IPS-NIHi7 (cell line): ENCODE measurements around the gene PDF.
A peak's percentile ranks its signal among the peaks of the same experiment; 100 is the strongest.
"Not testable (repeated sequence)": the region's sequence is repeated elsewhere in the genome, so short reads cannot be mapped to it uniquely, and the experiment has no call there.

Experiments used
- DNase-seq: peaks from one replicate; pipeline ENCODE4 v3.0.0; 2012; ENCODE audit warnings: mixed read lengths; ENCODE audit errors: extremely low spot score

Gene PDF, protein sequence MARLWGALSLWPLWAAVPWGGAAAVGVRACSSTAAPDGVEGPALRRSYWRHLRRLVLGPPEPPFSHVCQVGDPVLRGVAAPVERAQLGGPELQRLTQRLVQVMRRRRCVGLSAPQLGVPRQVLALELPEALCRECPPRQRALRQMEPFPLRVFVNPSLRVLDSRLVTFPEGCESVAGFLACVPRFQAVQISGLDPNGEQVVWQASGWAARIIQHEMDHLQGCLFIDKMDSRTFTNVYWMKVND

DNA sequence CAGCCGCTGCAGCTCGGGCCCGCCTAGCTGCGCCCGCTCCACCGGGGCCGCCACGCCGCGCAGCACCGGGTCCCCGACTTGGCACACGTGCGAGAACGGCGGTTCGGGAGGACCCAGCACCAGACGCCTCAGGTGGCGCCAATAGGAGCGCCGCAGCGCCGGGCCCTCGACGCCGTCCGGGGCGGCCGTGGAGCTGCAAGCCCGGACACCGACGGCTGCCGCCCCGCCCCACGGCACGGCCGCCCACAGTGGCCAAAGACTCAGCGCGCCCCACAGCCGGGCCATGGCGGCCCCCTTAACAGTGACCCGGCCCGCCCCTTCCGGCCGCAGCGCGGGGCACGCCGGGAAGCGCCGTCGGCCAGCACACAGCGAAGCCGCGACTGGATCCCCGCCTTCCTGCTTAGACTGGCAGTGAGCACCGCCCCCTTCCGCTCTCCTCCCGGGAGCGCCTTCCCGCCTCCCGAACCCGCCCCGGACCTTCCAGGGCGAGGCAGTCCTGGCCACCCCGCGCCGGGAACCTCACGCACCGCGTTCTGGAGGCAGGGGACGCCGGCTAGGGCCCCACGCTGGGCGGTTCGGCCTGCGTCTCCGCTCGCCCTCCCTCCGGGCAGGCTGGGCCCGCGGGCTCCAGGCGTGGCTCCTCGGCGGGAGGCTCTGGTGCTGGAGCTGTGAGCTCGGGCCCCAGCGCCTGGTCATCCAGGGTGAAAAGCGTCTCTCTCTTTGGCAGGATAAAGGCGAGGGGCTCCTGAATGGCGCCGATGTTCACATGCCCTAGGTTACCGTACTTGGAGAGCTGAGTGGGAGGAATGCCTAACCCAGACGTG is at the start of gene PDF:
Gene PDF (minus strand): TSS at position 303 of the 824 bp plus-strand sequence. CDS start 18 bp downstream, at position 285.
- peak; percentile 98 for DNase-seq

GRCh38 chr16:69378760-69379159 is 48.4 kb upstream of the PDF start:
- no peak for DNase-seq

- DNase-seq = no peak
These were observed 47.6 kb upstream of the PDF start for GRCh38 chr16:69378036-69378435.

- no peak for DNase-seq
These were observed 46.1 kb upstream of the PDF start for GRCh38 chr16:69376393-69377059.

GRCh38 chr16:69373019-69373418 is 42.6 kb upstream of the PDF start:
- no peak for DNase-seq

GRCh38 chr16:69371564-69371963 is 41.2 kb upstream of the PDF start:
- no peak for DNase-seq

DNA sequence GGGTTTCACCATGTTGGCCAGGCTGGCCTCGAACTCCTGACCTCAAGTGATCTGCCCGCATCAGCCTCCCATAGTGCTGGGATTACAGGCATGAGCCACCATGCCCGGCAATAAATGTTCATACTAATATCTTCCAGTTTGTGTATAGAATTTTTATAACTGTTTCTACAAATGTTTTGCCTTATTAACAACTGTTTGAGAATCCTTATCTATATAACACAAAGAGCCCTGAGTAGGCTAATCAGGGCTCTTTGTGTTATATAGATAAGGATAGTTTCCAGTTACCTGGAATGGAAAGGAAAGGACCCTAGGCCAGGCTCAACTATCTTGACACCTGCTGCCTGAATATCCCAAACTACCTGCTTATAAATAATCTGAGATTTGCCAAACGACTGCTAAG is 38.5 kb upstream of the PDF start:
- no peak for DNase-seq

- no peak for DNase-seq
These were observed 37.6 kb upstream of the PDF start for GRCh38 chr16:69367980-69368379.

- DNase-seq = no peak
These were observed 36.0 kb upstream of the PDF start for GRCh38 chr16:69366431-69366830.

- DNase-seq = no peak
These were observed 35.5 kb upstream of the PDF start for GRCh38 chr16:69365901-69366300.

- DNase-seq = no peak
These were observed 33.7 kb upstream of the PDF start for GRCh38 chr16:69364088-69364487.

DNA sequence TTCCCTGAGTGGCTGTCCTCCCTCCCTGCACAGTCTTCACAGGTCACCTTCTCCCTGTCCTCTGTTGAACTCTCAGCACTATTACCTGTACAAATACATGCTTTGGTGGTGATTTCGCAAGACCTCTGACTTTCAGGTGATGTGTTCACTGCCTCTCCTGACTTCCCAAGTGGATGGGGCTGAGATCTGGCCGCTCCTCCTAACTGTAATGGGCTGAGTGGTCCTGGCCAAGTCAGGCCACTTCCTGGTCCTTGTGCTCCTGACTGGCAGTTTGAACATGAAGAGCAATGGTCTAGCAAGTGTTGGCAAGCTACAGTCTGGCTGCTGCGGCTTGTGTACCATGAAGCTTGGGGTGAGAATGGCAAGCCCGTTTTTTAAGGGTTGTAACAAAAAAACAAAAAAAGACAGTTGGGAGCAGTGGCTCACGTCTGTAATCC is 32.9 kb upstream of the PDF start:
- no peak for DNase-seq

GRCh38 chr16:69360070-69360469 is 29.7 kb upstream of the PDF start:
- DNase-seq = not testable (repeated sequence)

GRCh38 chr16:69351309-69352027 is 21.1 kb upstream of the PDF start, which contains the start of gene TMED6:
Gene TMED6 (minus strand): TSS chr16:69351786. CDS start chr16:69351753, 33 bp downstream.
- DNase-seq = no peak

DNA sequence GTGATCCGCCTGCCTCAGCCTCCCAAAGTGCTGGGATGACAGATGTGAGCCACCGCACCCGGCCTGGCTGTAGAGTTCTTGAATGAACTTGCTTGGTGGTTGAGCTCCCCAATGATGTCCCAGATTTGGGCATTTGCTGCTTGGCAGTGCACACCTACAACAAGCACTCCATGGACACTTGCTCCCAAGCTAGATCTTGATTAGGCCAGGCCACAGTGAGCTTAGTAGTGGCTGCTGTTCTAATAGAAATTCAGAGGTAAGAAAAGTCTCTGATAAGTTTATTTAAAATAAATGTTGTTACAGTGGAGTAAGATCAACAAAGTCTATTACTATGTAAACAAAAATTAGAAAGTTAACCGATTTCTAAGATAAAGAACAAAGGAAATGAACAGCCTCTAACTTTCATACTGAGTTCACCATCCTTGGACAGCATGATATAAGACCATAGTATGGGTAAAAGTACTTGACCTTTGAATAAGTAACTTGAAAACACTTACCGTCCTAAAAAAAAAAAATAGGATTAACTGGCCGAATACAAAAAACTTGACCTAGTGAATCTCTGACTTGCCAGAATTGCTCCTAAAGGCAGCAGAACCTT is 20.2 kb upstream of the PDF start:
- DNase-seq = no peak

DNA sequence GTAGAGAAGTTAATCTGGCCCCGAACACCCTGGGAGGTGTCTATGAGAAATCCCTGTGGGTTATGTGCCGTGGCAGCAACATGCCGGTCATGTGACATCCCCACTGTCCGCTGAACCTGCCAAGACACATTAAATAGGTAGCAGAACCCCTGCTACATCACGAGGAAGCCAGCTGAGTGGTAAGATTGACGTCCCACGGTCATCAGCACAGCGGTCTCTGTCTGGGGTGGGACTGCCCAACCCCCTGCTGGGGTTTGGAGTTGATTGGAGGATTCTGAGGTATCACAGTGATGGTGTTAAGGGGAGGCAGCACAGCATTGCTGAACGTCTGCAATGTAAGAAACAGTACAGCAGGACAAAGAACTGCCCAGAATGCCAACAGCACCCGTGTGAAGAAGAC is 19.1 kb upstream of the PDF start:
- no peak for DNase-seq

DNA sequence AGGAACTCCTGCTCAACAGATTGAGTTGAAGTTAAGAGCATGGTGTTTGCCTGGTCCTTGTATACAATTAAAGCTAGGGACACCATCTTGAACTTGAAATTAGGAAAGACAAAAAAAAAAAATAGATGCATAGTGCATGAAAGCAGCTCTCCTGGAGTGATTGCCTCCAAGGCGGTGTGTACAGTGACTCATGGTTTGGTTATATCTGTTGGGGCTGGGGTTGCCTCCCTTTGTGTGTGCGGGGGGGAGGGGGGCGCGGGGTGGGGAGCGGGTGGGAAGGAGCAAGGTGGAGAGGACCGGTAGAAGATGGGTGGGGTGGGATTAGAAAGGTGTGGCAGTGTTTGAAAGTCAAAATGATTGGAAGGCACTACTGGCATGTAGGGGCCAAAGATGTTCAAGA is 17.8 kb upstream of the PDF start:
- DNase-seq = no peak

GRCh38 chr16:69346683-69347082 is 16.3 kb upstream of the PDF start:
- no peak for DNase-seq

GRCh38 chr16:69345923-69346322 is 15.5 kb upstream of the PDF start:
- DNase-seq = no peak

- DNase-seq = no peak
These were observed 13.8 kb upstream of the PDF start for GRCh38 chr16:69344171-69344570.

- no peak for DNase-seq
These were observed 9.8 kb upstream of the PDF start for GRCh38 chr16:69340095-69340644.
